Measurements from ENCODE around the gene SESTD1. TPM values are rescaled to one million over a fixed set of nuclear protein-coding genes. Genes with fewer than 3 reads are reported as not detected.

SESTD1 gene
- polyA plus RNA-seq, 6 donors from 2014 or later: 25.4 to 88.7 (median 66.2) TPM

- H3K27me3 Mint-ChIP-seq: no peaks in the 10 kb centered on the region
- peaks cover 61 to 93% (median 70%) of the 10 kb centered on the region in 3 donors for H3K4me1 Mint-ChIP-seq
- H3K27ac Mint-ChIP-seq: peak overlapping the region in 2 of 6 donors; percentile 43 to 59
- H3K36me3 Mint-ChIP-seq: peaks cover 57 to 59% of the 10 kb centered on the region in 2 donors
- DNase-seq (no peak), ATAC-seq (ENCODE audit: low read depth in 2 of 2) (no peak)
- peaks cover 5 to 58% (median 47%) of the 10 kb centered on the region in 7 donors for H3K9me3 Mint-ChIP-seq
- H3K4me3 Mint-ChIP-seq: no peak overlapping the region
Observed at GRCh38 chr2:179191110-179191509, 73.5 kb downstream of the SESTD1 start.

- H3K27me3 Mint-ChIP-seq: no peaks in the 10 kb centered on the region
- no peak for ATAC-seq (ENCODE audit: low read depth in 2 of 2)
- no peak for DNase-seq
- peak overlapping the region in 3 of 6 donors; percentile 45 to 75 (median 68) for H3K27ac Mint-ChIP-seq
- peaks cover 36 to 40% of the 10 kb centered on the region in 2 donors for H3K36me3 Mint-ChIP-seq
- H3K4me1 Mint-ChIP-seq: peaks cover 42 to 66% (median 47%) of the 10 kb centered on the region in 3 donors
- no peak overlapping the region for H3K4me3 Mint-ChIP-seq
- H3K9me3 Mint-ChIP-seq: peaks cover 0 to 32% (median 27%) of the 10 kb centered on the region in 7 donors
Observed at GRCh38 chr2:179186126-179186525, 78.5 kb downstream of the SESTD1 start.

- peak overlapping the region in 1 of 6 donors; percentile 77 for H3K27ac Mint-ChIP-seq
- H3K9me3 Mint-ChIP-seq: peaks cover 3 to 22% (median 16%) of the 10 kb centered on the region in 7 donors
- H3K27me3 Mint-ChIP-seq: no peaks in the 10 kb centered on the region
- DNase-seq (no peak), ATAC-seq (ENCODE audit: low read depth in 2 of 2) (no peak)
- H3K4me1 Mint-ChIP-seq: peaks cover 56 to 66% (median 59%) of the 10 kb centered on the region in 3 donors
- no peak overlapping the region for H3K4me3 Mint-ChIP-seq
- H3K36me3 Mint-ChIP-seq: peaks cover 30 to 31% of the 10 kb centered on the region in 2 donors
Observed at GRCh38 chr2:179184610-179185009, 80.0 kb downstream of the SESTD1 start.

- peaks cover 0 to 4% (median 0%) of the 10 kb centered on the region in 7 donors for H3K9me3 Mint-ChIP-seq
- no peaks in the 10 kb centered on the region for H3K27me3 Mint-ChIP-seq
- H3K27ac Mint-ChIP-seq: peak overlapping the region; percentile 34 to 95 (median 81)
- no peak for DNase-seq
- H3K36me3 Mint-ChIP-seq: peaks cover 19 to 23% of the 10 kb centered on the region in 2 donors
- H3K4me1 Mint-ChIP-seq: peaks cover 31 to 43% (median 38%) of the 10 kb centered on the region in 3 donors
- peak; percentile 47 to 49 for ATAC-seq (ENCODE audit: low read depth in 2 of 2)
- H3K4me3 Mint-ChIP-seq: peak overlapping the region in 4 of 8 donors; percentile 9 to 77 (median 38)
Observed at GRCh38 chr2:179181002-179181401, 83.6 kb downstream of the SESTD1 start.

- Mint-ChIP-seq H3K4me1 (peaks cover 30 to 42% (median 38%) of the 10 kb centered on the region in 3 donors), H3K4me3 (no peak overlapping the region), H3K36me3 (peaks cover 26 to 29% of the 10 kb centered on the region in 2 donors), H3K27me3 (no peaks in the 10 kb centered on the region), H3K9me3 (peaks cover 0 to 4% (median 0%) of the 10 kb centered on the region in 7 donors), H3K27ac (peak overlapping the region in 2 of 6 donors; percentile 34 to 56)
- DNase-seq (no peak), ATAC-seq (ENCODE audit: low read depth in 2 of 2) (no peak)
Observed at GRCh38 chr2:179180242-179180641, 84.4 kb downstream of the SESTD1 start.

- Mint-ChIP-seq H3K36me3 (peaks cover 26 to 30% of the 10 kb centered on the region in 2 donors), H3K27me3 (no peaks in the 10 kb centered on the region), H3K4me3 (no peak overlapping the region), H3K4me1 (peaks cover 26 to 39% (median 35%) of the 10 kb centered on the region in 3 donors), H3K9me3 (peaks cover 0 to 4% (median 0%) of the 10 kb centered on the region in 7 donors), H3K27ac (peak overlapping the region in 3 of 6 donors; percentile 34 to 70 (median 40))
- DNase-seq (no peak), ATAC-seq (ENCODE audit: low read depth in 2 of 2) (no peak)
Observed at GRCh38 chr2:179179719-179180118, 84.9 kb downstream of the SESTD1 start.

GRCh38 chr2:179177694-179178093 is 86.9 kb downstream of the SESTD1 start:
- H3K4me1 Mint-ChIP-seq: peaks cover 30 to 37% (median 36%) of the 10 kb centered on the region in 3 donors
- peaks cover 30 to 35% of the 10 kb centered on the region in 2 donors for H3K36me3 Mint-ChIP-seq
- peak overlapping the region in 3 of 6 donors; percentile 11 to 76 (median 21) for H3K27ac Mint-ChIP-seq
- no peak for ATAC-seq (ENCODE audit: low read depth in 2 of 2)
- no peak overlapping the region for H3K4me3 Mint-ChIP-seq
- DNase-seq: no peak
- no peaks in the 10 kb centered on the region for H3K27me3 Mint-ChIP-seq
- H3K9me3 Mint-ChIP-seq: peaks cover 0 to 4% (median 0%) of the 10 kb centered on the region in 7 donors

- Mint-ChIP-seq H3K36me3 (peaks cover 21 to 38% of the 10 kb centered on the region in 2 donors), H3K4me3 (no peak overlapping the region), H3K27me3 (no peaks in the 10 kb centered on the region), H3K9me3 (no peaks in the 10 kb centered on the region), H3K4me1 (peaks cover 32 to 38% (median 36%) of the 10 kb centered on the region in 3 donors), H3K27ac (peak overlapping the region in 1 of 6 donors; percentile 50)
- DNase-seq (no peak), ATAC-seq (ENCODE audit: low read depth in 2 of 2) (no peak)
Observed at GRCh38 chr2:179174240-179174639, 90.4 kb downstream of the SESTD1 start.

GRCh38 chr2:179172894-179173293 is 91.7 kb downstream of the SESTD1 start:
- H3K4me1 Mint-ChIP-seq: peaks cover 33 to 36% (median 34%) of the 10 kb centered on the region in 3 donors
- H3K4me3 Mint-ChIP-seq: peak overlapping the region in 3 of 8 donors; percentile 30 to 61 (median 38)
- peaks cover 15 to 42% of the 10 kb centered on the region in 2 donors for H3K36me3 Mint-ChIP-seq
- H3K27me3 Mint-ChIP-seq: no peaks in the 10 kb centered on the region
- peak overlapping the region in 4 of 6 donors; percentile 0 to 96 (median 78) for H3K27ac Mint-ChIP-seq
- no peaks in the 10 kb centered on the region for H3K9me3 Mint-ChIP-seq
- ATAC-seq (ENCODE audit: low read depth in 2 of 2) (no peak), DNase-seq (no peak)

GRCh38 chr2:179171371-179171770 is 93.3 kb downstream of the SESTD1 start:
- Mint-ChIP-seq H3K36me3 (peaks cover 20 to 49% of the 10 kb centered on the region in 2 donors), H3K9me3 (peaks cover 0 to 8% (median 5%) of the 10 kb centered on the region in 7 donors), H3K4me1 (peaks cover 30 to 36% (median 35%) of the 10 kb centered on the region in 3 donors), H3K27me3 (no peaks in the 10 kb centered on the region), H3K4me3 (peak overlapping the region in 7 of 8 donors; percentile 23 to 79 (median 70)), H3K27ac (peak overlapping the region; percentile 74 to 95 (median 92))
- ATAC-seq (ENCODE audit: low read depth in 2 of 2): no peak
- no peak for DNase-seq

GRCh38 chr2:179170901-179171300 is 93.7 kb downstream of the SESTD1 start:
- Mint-ChIP-seq H3K27me3 (no peaks in the 10 kb centered on the region), H3K36me3 (peaks cover 25 to 52% of the 10 kb centered on the region in 2 donors), H3K9me3 (peaks cover 0 to 10% (median 8%) of the 10 kb centered on the region in 7 donors), H3K4me3 (peak overlapping the region; percentile 7 to 79 (median 64)), H3K27ac (peak overlapping the region; percentile 74 to 95 (median 92)), H3K4me1 (peaks cover 30 to 39% (median 36%) of the 10 kb centered on the region in 3 donors)
- ATAC-seq (ENCODE audit: low read depth in 2 of 2): peak; percentile 96 to 98
- peak; percentile 55 for DNase-seq

GRCh38 chr2:179165356-179166000 is 99.2 kb downstream of the SESTD1 start:
- Mint-ChIP-seq H3K4me3 (no peak overlapping the region), H3K4me1 (peaks cover 14 to 28% (median 18%) of the 10 kb centered on the region in 3 donors), H3K27ac (peak overlapping the region in 1 of 6 donors; percentile 53), H3K36me3 (peaks cover 33 to 49% of the 10 kb centered on the region in 2 donors), H3K9me3 (peaks cover 0 to 10% (median 8%) of the 10 kb centered on the region in 7 donors), H3K27me3 (no peaks in the 10 kb centered on the region)
- DNase-seq (no peak), ATAC-seq (ENCODE audit: low read depth in 2 of 2) (no peak)

- Mint-ChIP-seq H3K4me1 (no peaks in the 10 kb centered on the region), H3K27me3 (no peaks in the 10 kb centered on the region), H3K4me3 (no peak overlapping the region), H3K36me3 (peaks cover 0 to 8% of the 10 kb centered on the region in 2 donors), H3K9me3 (no peaks in the 10 kb centered on the region), H3K27ac (no peak overlapping the region)
- DNase-seq (no peak), ATAC-seq (ENCODE audit: low read depth in 2 of 2) (no peak)
Observed at GRCh38 chr2:179141206-179141605, 123.4 kb downstream of the SESTD1 start.

GRCh38 chr2:179140571-179140970 is 124.1 kb downstream of the SESTD1 start:
- H3K27me3 Mint-ChIP-seq: no peaks in the 10 kb centered on the region
- DNase-seq (no peak), ATAC-seq (ENCODE audit: low read depth in 2 of 2) (no peak)
- no peaks in the 10 kb centered on the region for H3K9me3 Mint-ChIP-seq
- H3K36me3 Mint-ChIP-seq: peaks cover 0 to 7% of the 10 kb centered on the region in 2 donors
- no peak overlapping the region for H3K27ac Mint-ChIP-seq
- no peaks in the 10 kb centered on the region for H3K4me1 Mint-ChIP-seq
- H3K4me3 Mint-ChIP-seq: no peak overlapping the region
